GM18498 (cell line): ENCODE measurements around the gene BBS12.

ENCODE experiments used
- ATAC-seq: cut with Tn5 transposase; IDR thresholded peaks from one replicate; pipeline ENCODE4 v1.9.1; 2021; ENCODE audit warnings: mild to moderate bottlenecking, moderate library complexity; ENCODE audit not compliant: unreplicated experiment

Gene BBS12

DNA sequence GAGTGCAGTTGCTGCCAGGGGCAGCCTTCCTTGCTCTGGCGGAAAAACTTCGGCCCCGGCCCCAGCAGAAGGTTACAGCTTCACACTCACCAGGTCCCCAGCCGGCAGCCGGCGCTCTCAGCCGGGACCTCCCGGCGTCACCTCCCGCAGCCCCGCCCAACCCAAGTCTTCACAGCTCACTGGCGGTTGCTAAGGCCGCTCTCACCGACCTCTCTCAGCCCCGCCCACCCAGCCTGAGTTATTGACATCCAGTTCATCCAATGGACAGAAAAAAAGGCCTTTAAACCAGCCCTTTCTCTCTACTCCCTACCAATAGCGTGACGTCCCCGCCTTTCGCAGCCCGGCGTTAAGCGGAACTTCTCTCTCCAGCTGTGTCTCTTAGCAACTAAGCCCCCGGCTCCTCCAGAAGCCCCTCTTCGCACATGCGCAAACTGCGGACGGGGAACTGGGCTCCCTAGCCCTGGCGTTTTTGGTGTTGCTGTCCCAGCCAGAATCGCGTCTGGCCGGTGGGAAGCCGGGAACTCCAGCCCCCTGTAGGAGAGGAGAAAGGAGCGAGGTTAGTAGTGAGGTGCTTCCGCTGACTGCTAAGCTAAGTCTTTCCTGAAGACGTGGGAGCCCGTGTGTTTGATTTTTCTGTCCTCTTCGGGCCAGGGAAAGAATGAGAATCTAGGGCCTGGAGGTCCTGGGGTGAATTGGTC is at the start of gene BBS12:
TSS of gene BBS12 (plus strand) at position 376 of the 698 bp plus-strand sequence. CDS start 9,189 bp downstream, outside the sequence.
- ATAC-seq, result peak; percentile 99

DNA sequence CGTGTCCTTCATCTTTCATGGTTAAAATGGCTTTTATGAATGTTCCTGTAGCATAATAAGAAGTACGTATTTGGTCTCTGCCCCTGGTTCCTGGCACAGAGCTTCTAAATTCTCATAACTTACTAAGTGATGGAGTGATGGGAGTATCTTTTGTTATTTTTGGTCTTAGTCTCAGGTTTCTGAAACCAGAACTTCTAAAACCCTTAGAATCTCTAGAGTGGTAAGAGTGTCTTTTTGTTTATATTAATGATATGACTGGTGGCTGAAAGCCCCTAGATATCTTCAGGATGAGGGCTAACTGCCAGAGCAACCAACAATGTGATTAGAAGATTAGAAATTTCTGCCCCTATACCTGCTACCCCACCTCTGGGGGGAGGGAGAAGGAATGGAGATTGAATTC is 45.8 kb upstream of the BBS12 start:
- ATAC-seq, result no peak

DNA sequence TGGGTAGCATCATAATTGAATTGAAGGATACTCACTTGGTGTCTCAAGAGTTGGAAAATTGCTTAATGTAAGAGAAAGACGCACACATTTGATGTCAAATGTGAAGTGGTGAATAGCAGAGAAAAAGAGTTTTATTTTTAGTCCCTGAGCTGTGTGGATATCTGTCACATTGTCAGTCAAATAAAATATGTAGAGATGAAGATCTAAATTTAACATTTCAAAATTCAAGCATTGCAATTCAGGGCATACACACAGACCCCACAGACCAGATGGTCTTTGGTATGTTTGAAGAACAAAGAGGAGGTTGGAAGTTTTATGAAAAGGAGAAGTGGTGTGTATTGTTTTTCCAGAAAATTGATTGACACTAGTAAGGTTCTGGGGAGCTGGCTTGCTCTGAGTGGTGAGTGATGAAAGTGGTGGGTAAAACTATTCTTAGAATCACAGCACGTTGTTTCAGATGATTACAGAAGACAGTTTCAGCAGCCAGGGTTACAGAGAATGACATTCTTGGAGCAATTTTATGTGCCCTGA is 44.9 kb upstream of the BBS12 start:
- peak; percentile 46 for ATAC-seq

DNA sequence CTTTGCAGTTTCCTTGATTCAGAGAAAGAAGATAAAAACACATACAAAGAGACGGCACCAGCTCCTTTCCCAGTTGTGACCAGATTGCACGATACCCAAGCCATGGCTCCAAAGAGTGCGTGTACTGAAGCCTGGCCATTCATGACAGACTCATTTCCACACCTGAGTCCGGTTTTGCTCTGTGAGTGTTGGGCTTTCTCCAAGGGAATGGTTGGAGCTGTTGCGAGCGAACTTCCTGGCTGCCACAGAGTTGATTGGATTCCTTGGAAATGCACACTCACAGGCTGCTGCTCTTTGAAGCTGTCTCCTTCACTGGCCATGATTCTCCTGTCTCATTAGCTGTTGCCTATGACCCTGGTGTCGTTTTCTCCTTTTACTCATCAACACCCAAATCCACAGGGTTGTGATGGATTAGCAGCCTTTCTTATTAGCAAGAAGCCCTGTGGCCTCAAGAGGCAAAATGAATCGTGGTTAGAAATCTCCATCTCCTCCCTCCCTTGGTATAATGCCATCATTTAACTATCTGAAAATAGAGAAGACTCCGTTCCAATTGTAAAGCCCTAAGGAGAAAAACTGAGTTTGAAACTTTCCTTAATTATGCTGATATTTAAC is 43.9 kb upstream of the BBS12 start:
- no peak for ATAC-seq

DNA sequence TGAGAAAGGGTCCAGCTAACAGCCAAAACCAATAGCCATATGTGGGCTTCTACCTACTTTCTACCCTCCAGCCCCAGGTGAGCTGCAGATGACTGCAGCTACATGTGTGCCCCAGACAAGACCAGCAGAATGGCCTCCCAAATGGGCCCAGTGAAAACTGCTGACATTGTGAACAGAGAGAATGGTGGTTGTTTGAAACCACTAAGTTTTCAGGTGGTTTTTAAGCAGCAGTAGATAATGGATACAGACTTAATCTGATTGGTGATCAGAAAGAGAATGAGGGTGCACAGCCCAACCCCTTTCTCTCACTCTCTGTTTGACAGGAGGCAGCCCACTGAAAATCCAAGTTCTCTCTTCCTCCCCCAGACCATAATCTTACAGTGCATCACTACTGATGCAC is 42.5 kb upstream of the BBS12 start:
- ATAC-seq, result peak; percentile 94

DNA sequence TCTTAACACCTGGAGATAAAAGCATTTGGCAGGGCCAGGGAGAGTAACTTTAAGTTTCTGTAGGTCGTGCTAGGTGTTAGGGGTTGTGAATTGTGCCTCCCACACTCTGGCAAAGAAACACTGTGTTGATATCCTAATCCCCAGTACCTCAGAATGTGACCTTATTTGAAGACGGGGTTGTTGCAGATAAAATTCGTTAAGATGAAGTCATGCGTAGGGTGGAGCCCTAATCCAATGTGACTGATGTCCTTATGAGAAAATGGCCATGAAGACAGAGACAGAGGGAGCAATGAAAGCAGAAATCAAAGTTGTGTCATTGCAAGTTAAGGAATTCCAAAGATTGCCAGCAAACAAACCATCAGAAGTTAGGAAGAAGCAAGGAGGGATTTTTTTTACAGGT is 40.5 kb upstream of the BBS12 start:
- no peak for ATAC-seq

DNA sequence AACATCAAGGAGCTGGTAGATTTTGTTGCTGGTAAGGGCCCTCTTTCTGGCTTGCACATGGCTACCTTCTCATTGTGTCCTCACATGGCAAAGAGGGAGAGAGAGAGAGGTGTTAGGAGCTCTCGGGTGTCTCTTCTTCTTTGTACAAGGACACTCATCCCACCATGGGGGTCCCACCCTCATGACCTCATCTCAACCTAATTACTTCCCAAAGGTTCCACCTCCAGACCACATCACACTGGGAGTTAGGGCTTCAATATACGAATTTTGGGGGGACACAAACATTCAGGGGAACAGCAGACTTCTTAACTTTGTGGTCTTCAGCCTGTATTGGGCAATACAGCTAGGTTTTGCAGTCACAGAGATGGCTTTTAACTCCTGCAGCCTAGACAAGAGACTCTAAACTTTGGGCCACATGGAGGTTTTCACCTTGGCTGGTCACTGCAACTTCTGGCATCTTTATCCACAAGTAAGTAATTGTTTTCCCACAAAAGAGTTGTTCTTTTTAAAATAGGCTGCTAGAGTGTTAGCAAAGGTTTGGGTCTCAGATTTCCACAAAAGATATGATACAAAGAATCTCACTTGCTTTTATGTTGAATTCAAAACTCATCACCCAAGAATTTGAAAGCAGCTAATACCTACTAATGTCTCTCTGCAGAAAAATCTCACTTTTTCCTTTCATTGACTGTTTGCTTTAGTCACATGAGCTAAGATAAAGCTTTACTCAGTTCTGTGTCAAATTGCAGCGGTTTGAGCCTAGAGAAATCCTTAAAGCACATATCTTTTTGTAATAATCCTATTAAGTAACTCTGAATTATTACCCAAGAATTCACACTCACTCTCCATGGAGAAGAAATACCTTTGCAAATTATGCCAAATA is 39.6 kb upstream of the BBS12 start:
- no peak for ATAC-seq

DNA sequence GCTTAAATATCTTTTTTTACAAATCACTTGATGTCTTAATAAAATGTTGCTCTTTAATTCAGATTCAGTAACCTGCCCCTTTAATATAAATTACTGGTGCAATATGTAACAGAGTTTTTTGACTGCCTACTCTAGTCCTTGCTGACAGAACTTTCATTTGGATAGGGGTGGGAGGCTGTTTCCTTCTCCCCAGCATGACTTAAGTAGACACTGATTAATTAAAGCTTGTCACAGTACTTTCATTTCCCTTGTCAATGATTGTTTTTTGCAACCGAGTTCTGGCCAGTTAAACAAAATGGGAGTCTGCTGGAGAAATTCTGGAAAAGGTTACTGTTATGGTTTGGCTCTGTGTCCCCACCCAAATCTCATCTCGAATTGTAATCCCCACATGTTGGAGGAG is 37.3 kb upstream of the BBS12 start:
- no peak for ATAC-seq

DNA sequence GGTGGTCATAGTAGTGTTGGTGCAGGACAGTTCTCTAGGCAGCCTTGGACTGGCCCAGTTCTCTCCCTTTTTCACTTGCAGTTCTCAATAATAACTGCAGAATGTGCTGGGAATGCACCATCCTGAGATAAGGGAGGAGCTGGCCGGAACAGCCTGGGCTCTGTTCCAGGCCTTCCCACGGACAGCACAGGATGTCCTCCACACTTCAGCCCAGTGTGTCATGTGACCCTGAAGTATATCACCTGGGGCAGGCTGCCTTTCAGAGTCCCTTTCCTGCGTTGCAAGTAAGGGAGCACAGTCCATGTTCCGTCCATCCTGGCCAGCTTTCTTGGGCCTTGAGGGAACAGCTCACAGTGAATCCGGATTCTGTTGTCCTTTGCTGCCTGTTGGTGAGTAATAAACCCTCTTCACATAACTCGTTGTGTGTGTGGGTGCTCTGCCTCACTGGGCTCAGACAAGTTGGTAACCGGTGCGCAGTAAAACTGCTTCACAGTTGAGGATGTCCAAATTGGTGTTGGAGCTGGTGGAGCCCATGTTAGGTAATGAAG is 32.3 kb upstream of the BBS12 start:
- no peak for ATAC-seq

DNA sequence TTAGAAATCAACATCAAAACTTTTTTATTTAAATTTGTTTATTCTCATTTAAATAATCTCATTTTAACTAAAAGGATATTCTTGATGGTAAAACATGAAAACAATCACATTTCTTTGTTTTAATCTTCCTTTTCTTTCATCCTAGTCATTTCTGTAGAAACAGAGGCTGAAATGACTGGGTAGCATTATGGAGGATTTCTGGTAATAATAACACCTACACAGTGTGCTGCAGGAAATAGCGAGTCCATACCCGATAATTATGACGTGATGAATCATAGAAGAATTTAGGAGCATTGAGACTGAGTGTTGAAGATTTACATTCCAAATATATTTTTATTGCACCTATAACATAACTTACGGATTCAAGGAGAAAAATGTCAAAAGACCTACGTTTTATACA is 31.4 kb upstream of the BBS12 start:
- ATAC-seq, result no peak

DNA sequence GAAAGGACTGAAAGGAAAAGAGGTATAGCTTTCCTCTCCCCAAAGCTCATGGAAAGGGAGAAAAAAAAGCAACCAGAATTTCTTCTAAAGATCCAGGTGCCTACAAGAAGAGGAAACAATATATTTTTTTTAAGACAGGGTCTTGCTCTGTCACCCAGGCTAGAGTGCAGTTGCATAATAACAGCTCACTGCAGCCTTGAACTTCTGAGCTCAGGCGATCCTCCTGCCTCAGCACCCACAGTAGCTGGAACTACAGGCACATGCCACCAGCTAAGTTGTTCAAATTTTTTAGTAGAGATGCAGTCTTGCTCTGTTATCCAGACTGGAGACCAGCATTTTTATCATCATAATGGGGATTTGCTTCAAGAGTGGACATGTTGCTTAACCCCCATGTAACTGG is 30.5 kb upstream of the BBS12 start:
- no peak for ATAC-seq

DNA sequence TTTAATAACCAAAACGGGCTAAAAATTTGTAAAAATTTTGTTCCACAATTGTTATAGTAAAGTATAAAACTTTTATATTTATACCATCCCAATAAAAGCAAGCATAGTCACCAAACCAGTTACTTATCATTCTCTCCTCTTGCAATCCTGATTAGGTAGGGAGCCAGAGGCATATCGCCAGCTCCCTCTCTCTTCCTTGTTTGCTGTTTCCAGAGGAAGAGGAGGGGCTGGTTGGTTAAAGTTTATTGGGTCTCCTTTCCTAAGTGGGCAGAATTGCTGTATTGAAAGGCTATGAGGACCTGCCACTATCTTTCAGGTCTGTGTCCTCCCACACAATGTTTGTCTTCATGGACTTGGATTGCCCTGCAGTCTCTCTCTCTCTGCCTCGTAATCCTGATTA is 29.6 kb upstream of the BBS12 start:
- no peak for ATAC-seq

DNA sequence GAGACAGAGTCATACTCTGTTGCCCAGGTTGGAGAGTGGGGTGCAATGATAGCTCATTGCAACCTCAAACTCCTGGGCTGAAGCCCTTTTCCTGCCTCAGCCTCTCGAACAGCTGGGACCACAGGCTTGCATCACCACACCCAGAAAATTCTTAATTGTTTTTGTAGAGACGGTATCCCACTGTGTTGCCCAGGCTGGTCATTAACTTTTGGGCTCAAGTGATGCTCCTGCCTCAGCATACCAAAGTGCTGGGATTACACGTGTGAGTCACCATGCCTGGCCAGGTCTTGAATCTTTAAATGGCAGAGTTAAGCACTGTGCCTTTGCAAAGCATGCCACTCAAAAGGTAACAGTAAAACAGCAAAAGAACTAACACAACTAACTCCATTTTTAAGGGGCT is 28.6 kb upstream of the BBS12 start:
- ATAC-seq, result no peak

DNA sequence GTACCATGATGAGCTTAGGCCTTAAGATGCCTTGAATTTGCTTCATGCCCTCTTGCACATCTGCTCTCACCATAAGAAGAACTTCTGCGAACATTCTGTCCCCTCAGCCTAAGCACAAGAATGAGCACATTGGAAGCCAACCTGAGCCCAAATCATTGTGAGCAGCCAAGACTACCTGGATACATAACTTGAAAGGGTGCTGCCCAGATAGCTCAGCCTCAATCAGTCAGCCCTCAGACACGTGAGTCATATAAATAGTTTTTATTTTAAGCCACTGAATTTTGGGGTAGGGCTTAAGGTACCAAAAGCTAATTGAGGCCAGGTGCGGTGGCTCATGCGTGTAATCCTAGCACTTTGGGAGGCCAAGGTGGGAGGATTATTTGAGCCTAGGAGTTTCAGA is 27.5 kb upstream of the BBS12 start:
- ATAC-seq, result no peak

DNA sequence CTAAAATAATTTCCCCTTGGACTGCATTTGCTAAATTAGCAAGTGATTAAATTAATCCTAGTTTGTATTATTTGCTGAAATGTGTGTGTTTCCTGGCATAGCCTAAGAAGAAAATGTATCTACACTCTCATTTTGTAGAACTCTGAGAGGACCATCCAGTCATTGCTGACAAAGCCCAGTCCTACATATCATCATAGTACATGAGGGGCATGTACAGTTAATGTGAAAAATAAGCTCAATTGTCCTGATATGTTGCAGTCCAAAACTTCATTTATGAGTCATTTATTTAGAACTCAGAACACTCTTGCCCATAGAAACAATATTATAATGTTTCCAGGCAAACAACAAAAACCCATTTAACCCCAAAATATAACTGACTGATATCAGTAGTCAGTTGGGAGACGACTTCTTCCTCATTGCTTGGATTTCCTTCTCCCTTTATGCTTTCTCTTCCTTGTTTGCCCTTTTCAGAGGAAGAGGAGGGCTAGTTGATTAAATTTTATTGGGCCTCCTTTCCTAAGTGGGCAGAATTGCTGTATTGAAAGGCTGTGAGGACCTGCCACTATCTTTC is 26.9 kb upstream of the BBS12 start:
- no peak for ATAC-seq

DNA sequence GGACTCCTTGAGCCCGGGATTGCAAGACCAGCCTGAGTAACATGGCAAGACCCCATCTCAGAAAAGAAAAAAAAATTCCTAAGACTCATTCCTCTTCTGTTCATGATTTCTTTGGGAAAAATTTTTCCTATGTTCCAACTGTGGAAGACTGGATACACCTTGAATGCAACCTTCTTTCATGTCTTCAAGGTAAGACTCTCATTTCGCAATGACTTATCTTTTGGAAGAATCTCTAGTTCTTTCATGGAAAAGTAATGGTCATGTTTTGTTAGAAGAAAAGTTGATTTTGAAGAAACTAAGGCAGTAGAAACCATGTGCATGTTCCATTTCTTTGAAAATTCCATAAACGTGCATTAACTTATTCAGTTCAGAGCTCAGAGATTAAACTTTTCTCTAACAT is 26.0 kb upstream of the BBS12 start:
- no peak for ATAC-seq

DNA sequence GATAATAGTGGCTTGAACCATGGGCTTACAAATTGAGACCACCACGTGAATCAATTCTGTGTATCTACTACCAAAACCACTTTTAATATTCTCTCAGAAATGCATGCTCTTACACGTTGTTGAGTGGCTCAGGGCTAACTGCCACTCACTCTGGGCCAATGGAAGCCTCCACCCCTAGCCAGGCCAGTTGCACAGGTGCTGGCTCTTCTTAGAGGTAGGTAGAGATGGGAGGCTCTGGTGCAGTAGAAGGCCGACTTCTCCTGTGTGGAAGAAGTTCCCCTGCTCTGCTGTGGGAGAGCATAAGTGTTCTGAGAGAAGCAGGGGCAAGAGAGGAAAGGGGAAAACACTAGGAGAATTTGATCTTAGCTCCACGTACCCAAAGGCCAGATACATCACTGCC is 25.0 kb upstream of the BBS12 start:
- ATAC-seq, result no peak

DNA sequence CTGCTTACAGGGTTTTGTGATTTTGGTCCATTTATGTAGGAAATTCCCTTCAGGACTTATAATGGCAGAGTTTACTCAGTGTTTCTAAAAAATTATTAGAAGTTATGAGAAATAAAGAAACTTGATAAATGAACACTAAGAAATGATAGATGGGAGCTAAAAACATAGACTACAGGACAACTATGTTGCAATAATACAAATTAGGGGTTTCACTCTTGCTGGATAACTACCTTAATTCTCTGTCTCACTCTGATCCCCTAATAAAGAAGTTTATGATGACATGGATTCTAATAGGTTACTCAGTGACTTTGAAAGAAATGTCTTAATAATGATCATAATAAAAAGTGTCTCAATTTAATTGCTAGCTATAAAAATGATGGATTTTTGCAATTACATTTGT is 23.3 kb upstream of the BBS12 start:
- no peak for ATAC-seq

DNA sequence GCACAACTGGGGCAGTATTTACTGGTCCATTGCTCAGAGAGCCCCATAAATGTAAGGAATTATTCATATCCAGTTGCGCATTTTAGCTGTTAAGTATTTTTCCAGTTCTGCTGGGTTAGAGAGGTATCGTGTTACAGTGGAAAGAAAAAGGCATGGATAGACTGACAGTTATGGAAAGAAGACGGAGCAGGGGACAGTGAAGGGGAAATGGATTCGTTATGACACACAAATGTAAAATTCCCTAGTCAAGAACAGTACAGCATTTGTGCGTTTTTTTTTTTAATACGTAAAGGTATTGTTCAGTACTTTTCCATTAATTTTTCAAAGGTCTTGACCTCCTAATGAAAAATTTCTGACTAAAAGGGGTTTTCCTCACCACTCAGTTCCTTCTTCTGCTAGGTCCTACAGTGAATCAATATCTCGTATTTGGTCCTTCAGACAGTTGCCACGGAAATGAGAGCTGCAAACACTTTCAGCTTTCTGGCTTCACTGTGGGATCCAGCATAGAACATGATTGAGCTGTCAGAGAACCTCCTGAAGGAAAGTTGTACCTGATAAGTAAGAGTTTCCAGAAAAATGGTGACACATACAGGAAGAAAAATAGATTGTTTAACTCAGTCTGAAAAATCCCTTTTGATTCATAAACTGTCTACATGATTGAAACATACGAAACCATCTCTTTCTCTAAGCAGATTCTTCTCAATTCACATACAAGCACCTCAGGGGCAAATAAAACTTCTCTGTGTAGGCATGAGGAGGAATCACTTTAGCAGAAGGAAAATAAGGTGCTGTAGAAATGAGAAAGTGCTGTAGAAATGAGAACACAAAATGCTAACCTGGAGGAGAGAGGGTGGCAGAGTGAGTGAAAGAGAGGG is 21.8 kb upstream of the BBS12 start:
- ATAC-seq, result peak; percentile 60

DNA sequence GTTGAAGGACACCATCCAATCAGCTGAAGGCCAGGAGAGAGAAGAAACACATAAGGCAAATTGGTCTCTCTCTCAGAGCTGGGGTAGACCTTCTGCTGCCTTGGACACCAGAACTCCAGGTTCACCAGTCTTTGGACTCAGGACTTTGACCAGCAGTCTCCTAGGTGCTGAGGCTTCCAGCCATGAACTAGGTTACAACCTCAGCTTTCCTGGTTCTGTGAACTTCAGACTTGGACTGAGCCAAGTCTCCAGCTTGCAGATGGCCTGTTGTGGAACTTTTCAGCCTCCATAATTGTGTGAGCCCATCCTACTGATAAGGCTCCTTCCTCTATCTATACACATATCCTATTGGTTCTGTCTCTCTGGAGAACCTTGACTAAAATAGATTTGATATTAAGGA is 20.6 kb upstream of the BBS12 start:
- no peak for ATAC-seq
